Stimulated activated CD8-positive, alpha-beta memory T cell treated with anti-CD3 and anti-CD28 coated beads, Interleukin-12 subunit alpha, Interleukin-12 subunit beta, amount 100 ng/mL, for 4 hours (primary cell): ENCODE data around the gene MED27.

Source experiments
- DNase-seq: peaks from one replicate; pipeline ENCODE4 v3.0.0-alpha.2; 2020; ENCODE audit warnings: low read depth

The MED27 gene

DNA sequence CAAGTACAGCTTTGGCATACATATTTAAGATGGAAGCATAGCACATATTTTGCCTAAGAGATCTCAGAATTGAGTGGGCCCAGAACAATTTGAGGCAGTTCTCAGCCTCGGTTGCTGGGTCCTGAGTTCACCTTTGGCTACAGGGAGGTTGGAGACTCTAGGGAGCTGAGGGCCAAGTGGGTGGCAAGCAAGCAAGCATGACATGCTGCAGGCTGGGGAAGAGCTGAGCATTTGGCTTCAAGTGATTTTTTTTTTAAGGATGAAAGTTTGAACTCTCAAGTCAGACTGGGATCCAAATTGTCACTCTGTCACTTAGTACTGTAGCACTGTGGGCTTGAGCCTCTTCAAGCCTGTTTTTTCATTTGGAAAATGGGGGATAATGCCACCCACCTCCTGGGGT, 160.5 kb downstream of the MED27 start:
- DNase-seq: no peak

DNA sequence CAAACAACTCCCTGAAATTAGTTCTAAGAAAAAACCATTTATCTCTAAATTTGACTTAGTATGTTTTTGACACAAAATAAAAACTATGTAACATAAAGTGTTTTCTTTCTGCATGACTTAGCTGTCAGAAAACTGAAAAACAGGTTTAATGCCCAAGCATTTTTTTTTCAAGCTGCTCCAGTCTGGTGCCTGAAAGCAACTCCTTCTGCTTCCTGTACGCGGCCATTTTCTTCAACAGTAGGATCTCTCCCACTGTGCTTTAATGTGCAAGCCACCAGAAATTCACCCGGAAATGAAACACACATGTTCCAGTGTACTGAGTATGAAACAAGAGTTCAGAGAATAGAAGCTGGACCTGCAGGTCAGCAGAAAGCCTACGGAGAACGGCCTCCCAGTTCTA, 161.2 kb downstream of the MED27 start:
- DNase-seq: no peak

- DNase-seq: no peak
Measured at GRCh38 chr9:131917009-131917408, 162.7 kb downstream of the MED27 start.

GRCh38 chr9:131915181-131915580, 164.5 kb downstream of the MED27 start:
- no peak for DNase-seq

DNA sequence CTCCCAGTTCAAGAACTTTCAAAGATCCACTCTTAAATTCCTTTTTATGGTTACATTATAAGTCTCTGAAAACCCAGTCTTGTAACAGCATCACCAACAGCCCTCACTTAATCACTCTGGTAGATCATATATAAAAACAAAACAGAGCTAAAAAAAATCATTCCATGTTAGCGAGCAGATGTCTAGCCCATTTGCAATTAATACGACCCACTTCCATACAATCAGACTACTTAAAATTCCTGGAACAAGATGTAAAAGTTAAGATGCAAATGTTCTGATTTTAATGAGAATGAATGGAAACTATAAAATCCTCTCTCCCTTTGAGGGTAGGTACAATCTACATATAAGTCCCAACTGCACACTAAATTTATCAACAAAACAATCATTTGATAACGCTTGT, 167.0 kb downstream of the MED27 start:
- DNase-seq: no peak

- DNase-seq: no peak
Measured at GRCh38 chr9:131912069-131912468, 167.6 kb downstream of the MED27 start.

- no peak for DNase-seq
Measured at GRCh38 chr9:131910572-131910971, 169.1 kb downstream of the MED27 start.

- no peak for DNase-seq
Measured at GRCh38 chr9:131905144-131905543, 174.5 kb downstream of the MED27 start.

DNA sequence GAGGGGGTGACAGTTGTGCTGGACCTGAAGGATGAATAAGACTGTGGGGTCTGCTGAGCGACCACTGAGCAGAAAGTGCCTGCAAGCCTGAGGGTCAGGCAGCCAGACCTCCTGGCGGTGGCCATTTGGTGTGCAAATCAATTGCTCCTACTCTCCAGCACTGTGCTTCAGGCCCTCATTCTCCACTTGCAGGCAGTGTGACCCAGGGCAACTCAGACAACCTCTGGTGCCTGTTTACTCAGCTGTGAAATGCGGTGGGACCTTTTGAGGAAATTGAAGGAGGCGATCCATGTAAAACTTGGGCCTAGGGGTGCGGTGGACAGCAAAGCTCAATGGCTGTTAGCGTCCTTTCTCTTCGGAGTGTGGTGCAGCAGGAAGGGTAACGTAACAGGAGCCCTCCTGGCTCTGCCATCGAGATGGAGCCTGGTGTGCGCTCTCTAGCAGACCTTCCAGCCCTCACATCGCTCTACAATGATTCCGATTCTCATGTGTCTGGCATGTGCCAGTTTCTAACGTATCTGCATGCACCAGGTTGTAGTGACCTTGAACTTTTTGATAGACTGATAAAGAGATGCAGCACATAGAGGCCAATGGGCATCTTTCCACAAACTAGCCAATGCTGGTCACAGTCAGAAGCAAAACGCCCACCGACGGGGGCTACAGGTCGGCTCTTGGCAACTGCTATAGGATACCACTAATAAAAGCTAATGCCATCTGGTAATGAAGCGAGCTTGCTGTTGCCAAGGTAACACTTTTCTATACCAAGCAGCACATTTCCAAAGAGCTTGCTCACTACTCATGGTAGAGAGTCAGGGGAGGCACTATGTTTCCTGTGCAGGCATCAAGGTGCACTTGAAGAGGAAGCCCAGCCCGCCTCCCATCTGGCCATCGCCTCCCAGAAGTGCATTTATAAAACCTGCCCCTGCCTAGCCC, 180.1 kb downstream of the MED27 start:
- DNase-seq: no peak

GRCh38 chr9:131892902-131893500, 186.7 kb downstream of the MED27 start:
- DNase-seq: no peak

DNA sequence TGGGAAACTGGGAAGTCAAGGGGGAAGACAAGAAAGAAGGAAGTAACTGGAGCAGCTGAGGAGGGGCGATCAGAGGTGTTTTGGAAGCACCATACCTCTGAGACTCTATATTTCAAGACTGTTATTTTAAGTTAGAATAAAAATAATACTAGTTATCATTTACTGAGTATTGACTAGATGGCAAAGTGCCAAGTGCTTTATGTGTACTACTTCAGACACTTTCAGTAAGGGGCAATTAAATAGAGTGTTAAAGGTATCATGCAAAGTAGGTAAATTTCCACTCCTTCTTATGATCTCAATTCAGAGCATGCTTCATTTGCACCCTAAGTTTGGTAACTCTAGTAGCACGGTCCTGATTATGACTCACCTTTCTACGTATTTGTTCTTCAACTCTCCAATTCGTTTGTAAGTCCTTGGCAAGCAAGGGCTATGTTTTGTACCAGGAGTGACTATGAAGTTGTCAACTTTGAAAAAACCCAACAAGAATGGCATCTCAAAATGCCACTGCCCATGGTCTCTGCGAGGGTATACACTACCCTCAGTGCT, 187.4 kb downstream of the MED27 start:
- no peak for DNase-seq

GRCh38 chr9:131891598-131891997, 188.1 kb downstream of the MED27 start:
- DNase-seq: no peak

DNA sequence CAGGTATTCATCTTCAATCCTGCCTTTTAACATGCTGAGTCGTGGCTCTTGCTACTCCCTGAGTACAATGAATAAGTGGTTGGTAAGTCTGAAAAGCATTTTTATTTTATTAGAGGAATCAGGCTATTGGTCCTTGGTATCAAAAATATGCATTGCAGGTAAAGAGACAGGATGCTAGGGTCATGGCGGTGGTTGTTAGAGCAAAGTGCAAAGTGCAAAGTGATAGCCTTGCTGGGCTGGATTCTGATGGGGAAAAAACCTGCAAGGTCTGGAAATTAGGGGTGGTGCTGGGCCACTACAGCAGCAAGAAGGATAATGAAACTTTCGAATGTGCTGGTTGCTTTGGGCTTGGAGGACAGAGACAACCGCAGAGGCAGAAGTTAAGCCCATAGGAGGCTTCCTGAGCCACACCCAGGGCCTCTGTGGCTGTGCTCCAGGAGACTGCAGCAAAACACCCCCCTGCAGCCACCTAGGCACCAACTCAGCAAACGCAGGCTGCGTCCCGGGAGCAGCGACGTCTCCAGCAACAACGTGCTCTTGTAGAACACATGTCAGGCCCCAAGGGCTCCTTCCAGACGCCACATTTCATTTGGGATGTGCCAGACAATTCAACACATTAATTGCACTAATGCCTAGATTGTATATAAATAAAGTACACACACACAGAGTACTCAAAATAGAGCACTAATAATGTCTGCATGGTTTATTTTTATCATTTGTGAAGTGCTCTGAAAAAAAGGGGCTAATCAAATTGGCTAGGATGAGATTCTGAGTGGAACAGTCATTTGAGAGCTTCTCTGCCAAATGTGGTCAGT, 190.0 kb downstream of the MED27 start:
- DNase-seq: no peak

GRCh38 chr9:131888923-131889322, 190.7 kb downstream of the MED27 start:
- DNase-seq: no peak

DNA sequence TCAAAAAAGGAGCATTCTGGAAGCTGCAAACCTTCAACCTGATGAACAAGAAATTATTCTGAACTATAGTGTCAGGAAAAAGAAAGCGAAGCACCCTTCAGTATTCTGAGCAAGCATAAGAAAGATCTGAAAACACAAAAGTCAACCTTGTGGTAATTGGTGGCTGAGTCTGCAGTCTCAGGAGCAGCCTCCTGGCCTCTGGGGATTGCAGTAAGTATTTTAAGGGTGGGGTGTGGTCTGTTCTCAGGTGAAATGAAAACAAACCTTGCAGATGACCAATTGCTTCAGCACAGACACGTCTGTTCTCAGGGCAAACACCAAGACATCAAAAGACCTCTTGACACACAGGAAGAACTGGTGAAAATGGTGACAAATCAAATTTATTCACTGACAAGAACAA, 192.0 kb downstream of the MED27 start:
- no peak for DNase-seq

DNA sequence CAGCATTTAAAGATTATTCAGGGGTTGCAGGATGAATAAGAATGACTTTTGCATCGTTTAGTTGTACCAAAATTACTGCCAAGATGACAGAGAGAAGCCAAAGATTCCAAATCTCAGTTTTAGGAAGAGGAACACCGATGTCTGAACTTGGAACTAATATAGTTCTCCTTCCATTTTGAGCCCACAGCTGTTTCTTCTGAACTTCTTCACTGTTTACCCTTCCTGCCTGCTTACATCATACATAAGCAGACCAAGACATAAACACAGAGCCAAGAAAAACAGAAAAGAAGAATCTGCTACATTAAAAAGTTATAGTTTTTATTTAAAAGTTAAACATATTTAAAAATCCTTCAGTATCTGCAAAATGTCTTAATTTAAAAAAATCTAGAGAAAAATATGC, 192.8 kb downstream of the MED27 start:
- no peak for DNase-seq

GRCh38 chr9:131885144-131885609, 194.5 kb downstream of the MED27 start:
- no peak for DNase-seq

GRCh38 chr9:131884222-131884621, 195.4 kb downstream of the MED27 start:
- no peak for DNase-seq

- no peak for DNase-seq
Measured at GRCh38 chr9:131880833-131881583, 198.7 kb downstream of the MED27 start.

DNA sequence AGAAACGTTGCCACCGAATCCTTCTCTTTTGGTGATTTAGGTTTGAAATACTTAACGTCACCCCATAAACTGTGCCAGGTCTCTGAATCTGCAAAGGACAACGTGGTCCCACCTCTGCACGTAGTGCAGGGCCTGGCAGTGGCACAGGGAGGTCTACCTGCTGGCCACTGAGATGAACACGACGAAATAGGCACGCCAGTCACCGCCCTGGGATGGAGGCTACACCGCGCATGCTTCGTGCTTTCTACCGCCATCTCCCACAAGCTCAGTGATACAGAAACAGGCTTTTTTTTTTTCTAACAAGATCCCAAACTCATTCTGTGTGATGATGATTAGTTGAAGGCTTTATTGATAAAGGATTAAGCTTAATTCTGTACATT, 199.8 kb downstream of the MED27 start:
- DNase-seq: no peak

GRCh38 chr9:131879181-131879910, 200.3 kb downstream of the MED27 start:
- DNase-seq: no peak
